MCF 10A (cell line): ENCODE measurements around the gene MEOX1. TPM values are rescaled to one million over a fixed set of nuclear protein-coding genes. Genes with fewer than 3 reads are reported as not detected.

Experiments used
- BruUV-seq: library from RNA; stranded (reverse); fragments of 400-500 nt; replicated peaks from 2 replicates; lab custom pipeline; 2021; lab: Mats Ljungman, UMichigan
- CTCF ChIA-PET: fragments of 300-600 bp; sonication (Branson Sonifier 250); formaldehyde crosslinking; extraction: SDS; loops from one replicate; lab custom pipeline; 2021; ENCODE audit warnings: antibody characterized with exemption, inconsistent platforms; lab: Yijun Ruan, JAX
- POLR2A ChIA-PET: fragments of 300-600, 350-650 bp; sonication (Branson Sonifier 250); formaldehyde crosslinking; extraction: SDS; loops from one replicate; lab custom pipeline; 2020; ENCODE audit warnings: antibody characterized with exemption, inconsistent platforms; lab: Yijun Ruan, JAX
- DNase-seq: peaks from one replicate; pipeline ENCODE4 v3.0.0-alpha.2; 2018; ENCODE audit not compliant: unreplicated experiment
- H3K27ac Mint-ChIP-seq: one replicate; pipeline ENCODE4 v1.8.0; 2022; ENCODE audit warnings: mild to moderate bottlenecking, low read depth, mixed read lengths; ENCODE audit not compliant: unreplicated experiment
- H3K27me3 Mint-ChIP-seq: one replicate; pipeline ENCODE4 v1.8.0; 2022; ENCODE audit warnings: mixed read lengths; ENCODE audit not compliant: insufficient read depth, unreplicated experiment
- H3K36me3 Mint-ChIP-seq: one replicate; pipeline ENCODE4 v1.8.0; 2022; ENCODE audit warnings: mild to moderate bottlenecking, moderate library complexity, mixed read lengths; ENCODE audit not compliant: insufficient read depth, unreplicated experiment
- H3K4me1 Mint-ChIP-seq: one replicate; pipeline ENCODE4 v1.8.0; 2022; ENCODE audit warnings: mixed read lengths; ENCODE audit not compliant: insufficient read depth, unreplicated experiment
- H3K4me3 Mint-ChIP-seq: one replicate; pipeline ENCODE4 v1.8.0; 2022; ENCODE audit warnings: mild to moderate bottlenecking, moderate library complexity, mixed read lengths; ENCODE audit not compliant: unreplicated experiment
- H3K9me3 Mint-ChIP-seq: one replicate; pipeline ENCODE4 v1.8.0; 2022; ENCODE audit warnings: mixed read lengths; ENCODE audit not compliant: unreplicated experiment
- CTCF ChIP-seq: fragments of 200-600 bp; IDR thresholded peaks from one replicate; pipeline ENCODE4 v1.8.0; 2022; ENCODE audit warnings: antibody characterized with exemption, mild to moderate bottlenecking; ENCODE audit not compliant: unreplicated experiment
- intact Hi-C: fragments of 100-400 bp; cut with micrococcal nuclease; formaldehyde crosslinking; loops from 2 replicates; pipeline ENCODE4 v1.14.1; 2022
- total RNA-seq: library from RNA; stranded (reverse); gene quantifications from 2 replicates; pipeline ENCODE4 v1.2.3, GENCODE V29; 2022

Gene MEOX1
- total RNA-seq, 1 experiment from 2014 or later, result not detected

GRCh38 chr17:43613917-43614316, 47.8 kb downstream of the MEOX1 start:
- no TSS peak for BruUV-seq
- POLR2A ChIA-PET, result interaction anchor here (0.8 to 2.0 kb wide), 4 partner anchors 9 to 22 kb away, joined by 3 to 5 read pairs (median 4); no protein-coding TSS in a partner anchor
- Mint-ChIP-seq H3K9me3 (no peaks in the 10 kb centered on the region), H3K27me3 (no peaks in the 10 kb centered on the region), H3K4me1 (peaks cover 14% of the 10 kb centered on the region), H3K36me3 (no peaks in the 10 kb centered on the region), H3K27ac (no peak overlapping the region), H3K4me3 (no peak overlapping the region)
- intact Hi-C loops, result no loop called here
- no peak for TF ChIP-seq CTCF
- CTCF ChIA-PET, result interaction anchor here (0.8 to 3.0 kb wide), 3 partner anchors 37 to 152 kb away, joined by 3 to 12 read pairs (median 3); no protein-coding TSS in a partner anchor
- no peak for DNase-seq

- CTCF ChIA-PET, result interaction anchor here (1.3 to 3.0 kb wide), 2 partner anchors 36 to 61 kb away, joined by 4 to 12 read pairs; no protein-coding TSS in a partner anchor
- POLR2A ChIA-PET, result no interaction called here
- Mint-ChIP-seq H3K36me3 (no peaks in the 10 kb centered on the region), H3K4me3 (no peak overlapping the region), H3K27ac (no peak overlapping the region), H3K9me3 (no peaks in the 10 kb centered on the region), H3K27me3 (no peaks in the 10 kb centered on the region), H3K4me1 (peaks cover 14% of the 10 kb centered on the region)
- BruUV-seq, result no TSS peak
- no peak for TF ChIP-seq CTCF
- intact Hi-C loops, result no loop called here
- DNase-seq, result no peak
Measured at GRCh38 chr17:43612515-43612914, 49.2 kb downstream of the MEOX1 start.

DNA sequence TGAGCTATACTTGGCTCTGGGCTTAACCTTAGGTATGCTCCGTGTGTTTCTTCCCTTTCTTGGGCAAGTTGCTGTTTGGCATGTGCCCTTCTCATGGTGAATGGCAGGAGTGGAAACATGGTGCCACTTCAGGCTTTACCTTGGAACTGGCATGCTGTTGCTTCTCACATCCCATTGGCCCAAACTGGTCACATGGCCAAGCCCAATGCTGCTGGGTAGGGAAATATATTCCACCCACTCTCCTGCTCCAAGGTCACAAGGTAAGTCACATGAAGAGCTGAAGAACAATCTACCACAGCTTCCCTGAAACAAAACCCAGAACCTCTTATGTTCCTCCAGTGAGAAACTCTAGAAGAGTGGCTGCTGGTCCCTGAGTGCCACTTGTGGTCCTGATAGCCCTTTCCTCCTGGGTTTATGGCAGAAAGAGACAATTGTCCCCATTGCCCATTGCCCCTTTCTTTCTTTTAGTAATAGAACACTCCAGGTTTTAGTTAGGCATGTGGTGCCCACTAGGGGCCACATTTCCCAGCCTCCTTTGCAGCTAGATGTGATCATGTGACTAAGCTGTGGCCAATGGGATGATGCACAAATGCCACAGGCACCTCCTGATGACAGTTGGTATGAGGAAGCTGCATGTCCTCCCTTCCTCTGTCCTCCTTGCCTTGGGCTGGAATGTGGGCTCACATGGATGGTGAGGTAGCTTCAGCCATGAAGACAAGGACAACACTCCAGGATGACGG, 50.3 kb downstream of the MEOX1 start:
- no peak for DNase-seq
- H3K4me3 Mint-ChIP-seq, result no peak overlapping the region
- ChIA-PET CTCF (interaction anchor here (0.7 to 3.0 kb wide), 3 partner anchors 35 to 1376 kb away, joined by 3 to 12 read pairs (median 4); no protein-coding TSS in a partner anchor), POLR2A (no interaction called here)
- H3K36me3 Mint-ChIP-seq, result no peaks in the 10 kb centered on the region
- no peak overlapping the region for H3K27ac Mint-ChIP-seq
- BruUV-seq, result no TSS peak
- TF ChIP-seq CTCF, result no peak
- intact Hi-C loops, result no loop called here
- H3K4me1 Mint-ChIP-seq, result peaks cover 14% of the 10 kb centered on the region
- H3K9me3 Mint-ChIP-seq, result no peaks in the 10 kb centered on the region
- no peaks in the 10 kb centered on the region for H3K27me3 Mint-ChIP-seq

- peaks cover 5% of the 10 kb centered on the region for H3K27me3 Mint-ChIP-seq
- CTCF ChIA-PET, result interaction anchor here (0.6 to 1.4 kb wide), 3 partner anchors 33 to 68 kb away, joined by 5 to 7 read pairs (median 5); no protein-coding TSS in a partner anchor
- peaks cover 6% of the 10 kb centered on the region for H3K4me1 Mint-ChIP-seq
- no peak overlapping the region for H3K27ac Mint-ChIP-seq
- no peak for DNase-seq
- H3K36me3 Mint-ChIP-seq, result no peaks in the 10 kb centered on the region
- no peak overlapping the region for H3K4me3 Mint-ChIP-seq
- TF ChIP-seq CTCF, result no peak
- BruUV-seq, result no TSS peak
- POLR2A ChIA-PET, result no interaction called here
- H3K9me3 Mint-ChIP-seq, result no peaks in the 10 kb centered on the region
- intact Hi-C loops, result no loop called here
Measured at GRCh38 chr17:43609613-43610385, 51.9 kb downstream of the MEOX1 start.
